B cell (primary cell): Measurements from ENCODE around the gene ATP8A2.
"Not testable (repeated sequence)": the region's sequence is repeated elsewhere in the genome, so short reads cannot be mapped to it uniquely, and the experiment has no call there.

Source experiments
- EZH2 ChIP-seq: IDR thresholded peaks from 2 replicates; pipeline ENCODE4 v1.6.1; 2012; ENCODE audit warnings: borderline replicate concordance, low read depth, mild to moderate bottlenecking, moderate library complexity, low read length; ENCODE audit not compliant: insufficient read depth, poor library complexity, severe bottlenecking
- TF ChIP-seq, protein P1 (sequence below): fragments of 200-600 bp; IDR thresholded peaks from one replicate; pipeline ENCODE4 v1.8.0; 2022; ENCODE audit warnings: antibody characterized with exemption, mild to moderate bottlenecking

DNA sequence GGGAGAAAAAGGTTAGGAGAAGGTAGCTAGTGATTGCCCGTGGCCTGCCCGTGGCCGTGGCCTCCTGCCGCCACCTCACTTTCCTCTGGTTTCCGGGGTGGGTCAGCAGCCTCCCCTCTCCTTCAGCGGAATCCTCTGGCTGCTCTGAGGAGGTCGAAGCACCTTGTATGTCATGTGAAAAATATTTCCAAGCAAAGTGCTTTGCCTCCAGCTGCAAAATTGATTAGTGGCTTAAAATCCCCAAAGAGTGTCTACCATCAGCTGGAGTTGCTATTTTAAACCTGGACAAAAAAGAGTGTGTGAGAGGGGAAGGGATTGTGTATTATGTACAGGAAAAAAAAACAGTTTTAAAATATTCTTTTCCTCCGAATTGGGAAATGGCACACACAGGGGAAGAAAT, 697.9 kb downstream of the ATP8A2 start:
- TF ChIP-seq, protein P1, sequence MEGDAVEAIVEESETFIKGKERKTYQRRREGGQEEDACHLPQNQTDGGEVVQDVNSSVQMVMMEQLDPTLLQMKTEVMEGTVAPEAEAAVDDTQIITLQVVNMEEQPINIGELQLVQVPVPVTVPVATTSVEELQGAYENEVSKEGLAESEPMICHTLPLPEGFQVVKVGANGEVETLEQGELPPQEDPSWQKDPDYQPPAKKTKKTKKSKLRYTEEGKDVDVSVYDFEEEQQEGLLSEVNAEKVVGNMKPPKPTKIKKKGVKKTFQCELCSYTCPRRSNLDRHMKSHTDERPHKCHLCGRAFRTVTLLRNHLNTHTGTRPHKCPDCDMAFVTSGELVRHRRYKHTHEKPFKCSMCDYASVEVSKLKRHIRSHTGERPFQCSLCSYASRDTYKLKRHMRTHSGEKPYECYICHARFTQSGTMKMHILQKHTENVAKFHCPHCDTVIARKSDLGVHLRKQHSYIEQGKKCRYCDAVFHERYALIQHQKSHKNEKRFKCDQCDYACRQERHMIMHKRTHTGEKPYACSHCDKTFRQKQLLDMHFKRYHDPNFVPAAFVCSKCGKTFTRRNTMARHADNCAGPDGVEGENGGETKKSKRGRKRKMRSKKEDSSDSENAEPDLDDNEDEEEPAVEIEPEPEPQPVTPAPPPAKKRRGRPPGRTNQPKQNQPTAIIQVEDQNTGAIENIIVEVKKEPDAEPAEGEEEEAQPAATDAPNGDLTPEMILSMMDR, result not testable (repeated sequence)
- not testable (repeated sequence) for TF ChIP-seq EZH2
